GM23248 (cell line): ENCODE measurements around the gene QKI.

Experiments
- EZH2 ChIP-seq: fragments of 200-600 bp; sonication (generic); IDR thresholded peaks from 2 replicates; pipeline ENCODE4 v1.6.1; 2018; ENCODE audit warnings: antibody characterized with exemption, mild to moderate bottlenecking; ENCODE audit not compliant: insufficient read depth, poor library complexity, severe bottlenecking
- EZH2phosphoT487 ChIP-seq: fragments of 200-600 bp; sonication (generic); IDR thresholded peaks from 2 replicates; pipeline ENCODE4 v1.6.1; 2018; ENCODE audit warnings: antibody characterized with exemption, moderate library complexity, mild to moderate bottlenecking, low read depth; ENCODE audit not compliant: insufficient read depth

DNA sequence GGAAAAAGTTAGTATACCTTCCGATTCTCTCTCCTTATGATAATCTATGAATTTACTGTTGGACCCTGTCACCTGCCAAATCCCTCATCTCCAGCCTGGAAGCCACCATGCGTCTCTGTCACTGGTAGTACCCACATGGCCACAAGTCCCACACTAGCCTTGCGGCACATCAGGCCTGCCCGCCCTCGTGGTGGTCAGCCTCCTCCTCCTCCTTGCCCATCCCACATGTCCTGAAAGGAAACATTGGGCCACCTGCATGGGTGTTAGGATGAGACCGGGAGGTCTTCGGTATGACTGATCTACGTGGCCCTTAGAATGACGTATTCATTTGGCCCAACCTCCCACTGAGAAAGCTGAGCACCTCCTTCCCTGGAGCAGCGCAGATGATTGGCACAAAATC is 37.0 kb upstream of the QKI start:
- no peak for TF ChIP-seq EZH2phosphoT487
- no peak for TF ChIP-seq EZH2
